OCI-LY7 (cell line): Measurements from ENCODE around the gene ALK.

ENCODE experiments used
- CTCF ChIP-seq: fragments of 200-600 bp; sonication (generic); conservative IDR thresholded peaks from 2 replicates; pipeline ENCODE4 v1.5.1; 2014; ENCODE audit warnings: mild to moderate bottlenecking, antibody characterized with exemption, low read length, moderate library complexity, mixed read lengths
- EZH2phosphoT487 ChIP-seq: fragments of 200-600 bp; sonication (generic); IDR thresholded peaks from 2 replicates; pipeline ENCODE4 v1.6.1; 2018; ENCODE audit warnings: low read depth, borderline replicate concordance, mild to moderate bottlenecking, mixed run types, antibody characterized with exemption, low read length, moderate library complexity, mixed read lengths

DNA sequence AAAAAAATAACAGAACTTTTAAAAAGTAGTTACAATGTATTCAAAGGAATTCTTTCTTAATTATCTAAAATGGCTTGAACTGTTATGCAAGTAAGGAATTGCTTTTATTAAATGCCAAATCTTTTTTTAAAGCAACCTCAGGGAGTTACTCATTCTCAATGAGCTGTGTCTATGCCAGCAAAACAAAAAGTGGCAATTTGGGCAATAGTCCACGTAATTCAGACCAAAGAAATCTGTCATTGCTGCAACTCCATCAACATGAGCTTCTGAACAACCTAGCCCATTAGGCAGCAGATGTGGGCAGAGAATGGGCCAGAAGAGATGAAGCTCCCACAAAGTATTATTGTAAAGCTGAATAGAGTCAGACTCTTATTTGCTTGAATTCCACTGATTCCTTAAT is 118.4 kb downstream of the ALK start:
- TF ChIP-seq CTCF (no peak), EZH2phosphoT487 (no peak)
